ENCODE results near the gene SMARCAL1.

- TF ChIP-seq POLR2A (IDR thresholded peaks at IDR 0.05), result no peak
- TF ChIP-seq, protein P1, sequence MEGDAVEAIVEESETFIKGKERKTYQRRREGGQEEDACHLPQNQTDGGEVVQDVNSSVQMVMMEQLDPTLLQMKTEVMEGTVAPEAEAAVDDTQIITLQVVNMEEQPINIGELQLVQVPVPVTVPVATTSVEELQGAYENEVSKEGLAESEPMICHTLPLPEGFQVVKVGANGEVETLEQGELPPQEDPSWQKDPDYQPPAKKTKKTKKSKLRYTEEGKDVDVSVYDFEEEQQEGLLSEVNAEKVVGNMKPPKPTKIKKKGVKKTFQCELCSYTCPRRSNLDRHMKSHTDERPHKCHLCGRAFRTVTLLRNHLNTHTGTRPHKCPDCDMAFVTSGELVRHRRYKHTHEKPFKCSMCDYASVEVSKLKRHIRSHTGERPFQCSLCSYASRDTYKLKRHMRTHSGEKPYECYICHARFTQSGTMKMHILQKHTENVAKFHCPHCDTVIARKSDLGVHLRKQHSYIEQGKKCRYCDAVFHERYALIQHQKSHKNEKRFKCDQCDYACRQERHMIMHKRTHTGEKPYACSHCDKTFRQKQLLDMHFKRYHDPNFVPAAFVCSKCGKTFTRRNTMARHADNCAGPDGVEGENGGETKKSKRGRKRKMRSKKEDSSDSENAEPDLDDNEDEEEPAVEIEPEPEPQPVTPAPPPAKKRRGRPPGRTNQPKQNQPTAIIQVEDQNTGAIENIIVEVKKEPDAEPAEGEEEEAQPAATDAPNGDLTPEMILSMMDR (IDR thresholded peaks at IDR 0.05), result no peak
Measured at GRCh38 chr2:216363221-216363620, 49.1 kb upstream of the SMARCAL1 start.
